Upper lobe of left lung (tissue), 4 donors: Measurements from ENCODE around the gene CNOT4.

ENCODE experiments used
- EP300 ChIP-seq, 4 donors: sonication (generic); formaldehyde crosslinking; IDR thresholded peaks; one replicate each; pipeline ENCODE4 v1.5.1; 2017; ENCODE audit warnings: antibody characterized with exemption in 4 of 4, control low read depth in 2 of 4
- TF ChIP-seq, protein P1 (sequence below), 6 experiments: fragments of 450-650 bp in 4 of 6; fragments of 200-600 bp in 2 of 6; sonication (generic) in 2 of 6; IDR thresholded peaks; one replicate each; pipeline ENCODE4 v1.5.1; 2016 to 2019; ENCODE audit warnings: antibody characterized with exemption in 6 of 6

DNA sequence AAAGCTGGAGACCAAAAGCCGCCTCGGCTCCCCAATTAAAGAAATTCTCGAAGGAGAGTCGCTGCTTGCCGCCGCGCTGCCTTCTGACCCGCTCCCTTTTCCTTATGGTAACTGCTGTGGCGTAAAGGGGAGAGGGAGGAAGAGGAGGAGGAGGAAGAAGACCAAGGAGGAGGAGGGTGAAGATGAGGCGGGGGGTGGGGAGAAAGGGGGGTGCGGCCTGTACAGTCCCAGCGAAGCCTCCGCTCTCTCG is 388 bp downstream of the CNOT4 start:
- TF ChIP-seq, protein P1, sequence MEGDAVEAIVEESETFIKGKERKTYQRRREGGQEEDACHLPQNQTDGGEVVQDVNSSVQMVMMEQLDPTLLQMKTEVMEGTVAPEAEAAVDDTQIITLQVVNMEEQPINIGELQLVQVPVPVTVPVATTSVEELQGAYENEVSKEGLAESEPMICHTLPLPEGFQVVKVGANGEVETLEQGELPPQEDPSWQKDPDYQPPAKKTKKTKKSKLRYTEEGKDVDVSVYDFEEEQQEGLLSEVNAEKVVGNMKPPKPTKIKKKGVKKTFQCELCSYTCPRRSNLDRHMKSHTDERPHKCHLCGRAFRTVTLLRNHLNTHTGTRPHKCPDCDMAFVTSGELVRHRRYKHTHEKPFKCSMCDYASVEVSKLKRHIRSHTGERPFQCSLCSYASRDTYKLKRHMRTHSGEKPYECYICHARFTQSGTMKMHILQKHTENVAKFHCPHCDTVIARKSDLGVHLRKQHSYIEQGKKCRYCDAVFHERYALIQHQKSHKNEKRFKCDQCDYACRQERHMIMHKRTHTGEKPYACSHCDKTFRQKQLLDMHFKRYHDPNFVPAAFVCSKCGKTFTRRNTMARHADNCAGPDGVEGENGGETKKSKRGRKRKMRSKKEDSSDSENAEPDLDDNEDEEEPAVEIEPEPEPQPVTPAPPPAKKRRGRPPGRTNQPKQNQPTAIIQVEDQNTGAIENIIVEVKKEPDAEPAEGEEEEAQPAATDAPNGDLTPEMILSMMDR (IDR thresholded peaks at IDR 0.05) = no peak
- TF ChIP-seq EP300 (IDR thresholded peaks at IDR 0.05) = no peak
